NCI-H2107 treated with DMSO at 0.1 percent for 48 hours (cell line): Measurements from ENCODE around the gene TNRC18.
"Not testable (repeated sequence)": the region's sequence is repeated elsewhere in the genome, so short reads cannot be mapped to it uniquely, and the experiment has no call there.

Experiments used
- DNase-seq: peaks from one replicate; lab custom pipeline; 2025; ENCODE audit not compliant: unreplicated experiment; lab: John Stamatoyannopoulos, UW

The TNRC18 gene

GRCh38 chr7:5276611-5277010, 147.0 kb downstream of the TNRC18 start:
- no peak for DNase-seq

GRCh38 chr7:5276123-5276522, 147.5 kb downstream of the TNRC18 start:
- DNase-seq: not testable (repeated sequence)

- DNase-seq: peak; percentile 42
Measured at GRCh38 chr7:5275510-5275909, 148.1 kb downstream of the TNRC18 start.

GRCh38 chr7:5274985-5275431, 148.6 kb downstream of the TNRC18 start:
- DNase-seq: not testable (repeated sequence)

DNA sequence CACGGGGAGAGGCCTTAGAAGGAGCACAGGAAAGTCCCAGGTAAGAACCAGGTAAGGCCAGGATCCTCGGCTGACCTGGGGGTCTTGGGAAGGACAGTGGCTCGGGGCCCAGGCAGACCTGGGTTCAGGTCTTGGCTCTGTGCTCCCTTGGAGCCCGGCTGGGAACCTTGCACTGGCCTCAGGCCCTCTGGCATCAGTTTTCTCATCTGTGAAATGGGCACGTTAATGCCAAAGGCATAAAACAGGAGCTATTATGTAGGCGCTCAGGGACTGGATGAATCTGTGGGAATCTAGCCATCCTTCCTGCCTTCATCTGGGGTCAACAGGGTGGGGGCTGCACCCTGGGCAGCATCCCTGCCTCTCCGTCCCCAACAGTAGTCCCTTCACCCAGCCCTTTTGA, 149.2 kb downstream of the TNRC18 start:
- DNase-seq: no peak

DNA sequence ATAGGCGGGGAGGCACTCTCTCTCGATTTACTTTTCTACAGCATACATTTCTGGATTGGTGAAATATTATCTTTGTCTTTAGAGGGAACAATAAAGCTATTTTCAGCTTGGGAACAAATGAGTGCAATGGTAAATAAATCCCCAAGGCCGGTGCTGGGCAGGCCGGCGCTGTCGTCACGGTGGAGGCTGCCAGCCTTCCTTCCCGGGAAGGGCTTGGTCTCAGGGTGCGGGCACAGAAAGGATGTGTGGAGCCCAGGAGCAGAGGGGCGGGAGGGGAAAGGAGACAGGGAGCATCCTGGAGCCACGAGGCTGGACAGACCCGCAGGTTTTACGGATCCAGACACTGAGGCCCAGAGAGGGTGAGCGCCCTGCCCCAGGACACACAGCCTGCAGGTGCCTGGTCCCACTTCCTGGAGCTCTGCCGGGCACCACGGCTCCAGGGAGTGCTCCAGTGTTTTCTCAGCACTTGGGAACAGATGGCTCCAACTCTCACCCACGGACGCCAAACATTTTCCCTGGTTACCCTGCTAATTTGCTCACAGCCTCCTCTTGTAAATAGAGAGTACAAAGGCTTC, 149.7 kb downstream of the TNRC18 start:
- DNase-seq: peak; percentile 24

DNA sequence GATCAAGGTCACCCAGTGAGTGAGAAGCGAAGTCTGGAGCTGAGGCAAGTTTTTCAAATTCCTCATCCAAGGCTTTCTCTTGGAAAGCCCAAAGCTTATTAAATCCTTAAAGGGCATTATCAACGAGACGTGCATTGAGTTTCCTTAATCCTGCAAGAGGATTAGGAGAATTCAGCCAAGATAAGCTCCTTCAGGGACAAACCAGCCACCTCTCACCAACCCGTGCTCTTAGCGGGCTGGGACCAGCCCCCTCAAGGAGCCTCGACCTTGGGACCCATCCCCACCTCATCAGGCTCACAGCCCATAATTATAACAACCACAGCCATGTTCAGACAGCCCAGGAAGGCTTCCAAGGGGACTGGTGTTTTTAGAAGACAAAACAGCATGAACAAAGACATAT, 152.8 kb downstream of the TNRC18 start:
- DNase-seq: no peak

GRCh38 chr7:5269992-5270657, 153.5 kb downstream of the TNRC18 start:
- not testable (repeated sequence) for DNase-seq

GRCh38 chr7:5267829-5268228, 155.8 kb downstream of the TNRC18 start:
- DNase-seq: not testable (repeated sequence)

DNA sequence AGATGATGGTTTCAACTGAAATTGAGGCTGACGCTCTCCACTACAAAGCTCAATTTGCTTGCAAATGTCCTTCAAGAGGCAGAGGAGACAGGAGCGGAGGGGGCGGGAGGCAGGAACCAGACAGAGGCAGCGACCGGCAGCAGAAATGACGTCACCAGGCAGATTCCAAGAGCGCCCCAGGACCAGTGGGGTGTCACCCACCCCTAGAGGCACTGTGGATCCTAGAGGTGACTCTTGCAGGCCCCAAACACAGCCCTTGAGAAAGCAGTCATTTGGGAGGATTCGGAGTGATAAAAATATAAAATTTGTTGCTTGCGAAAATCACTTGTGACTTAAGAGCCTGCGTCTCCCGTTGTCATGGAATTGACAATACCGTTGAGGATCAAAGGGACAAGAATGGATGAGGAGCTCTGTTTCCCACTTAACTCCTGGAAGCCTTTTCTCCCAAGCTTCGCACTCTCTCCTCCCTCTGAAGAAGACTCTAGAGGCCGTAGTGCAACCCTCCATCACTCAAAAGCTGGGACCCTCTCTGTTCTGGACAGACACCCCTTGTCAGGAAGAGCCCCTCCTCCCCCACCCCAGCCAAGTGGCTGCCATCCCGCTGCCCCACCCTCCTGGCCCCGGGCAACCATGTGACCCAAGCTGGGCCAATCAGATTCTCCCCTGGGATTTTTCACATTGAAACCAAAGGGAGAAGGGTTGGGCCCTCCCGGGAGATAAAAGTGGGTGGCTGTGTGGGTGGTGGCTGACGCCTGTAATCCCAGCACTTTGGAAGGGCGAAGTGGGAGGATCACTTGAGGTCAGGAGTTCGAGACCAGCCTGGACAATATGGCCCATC, 157.2 kb downstream of the TNRC18 start:
- DNase-seq: no peak

DNA sequence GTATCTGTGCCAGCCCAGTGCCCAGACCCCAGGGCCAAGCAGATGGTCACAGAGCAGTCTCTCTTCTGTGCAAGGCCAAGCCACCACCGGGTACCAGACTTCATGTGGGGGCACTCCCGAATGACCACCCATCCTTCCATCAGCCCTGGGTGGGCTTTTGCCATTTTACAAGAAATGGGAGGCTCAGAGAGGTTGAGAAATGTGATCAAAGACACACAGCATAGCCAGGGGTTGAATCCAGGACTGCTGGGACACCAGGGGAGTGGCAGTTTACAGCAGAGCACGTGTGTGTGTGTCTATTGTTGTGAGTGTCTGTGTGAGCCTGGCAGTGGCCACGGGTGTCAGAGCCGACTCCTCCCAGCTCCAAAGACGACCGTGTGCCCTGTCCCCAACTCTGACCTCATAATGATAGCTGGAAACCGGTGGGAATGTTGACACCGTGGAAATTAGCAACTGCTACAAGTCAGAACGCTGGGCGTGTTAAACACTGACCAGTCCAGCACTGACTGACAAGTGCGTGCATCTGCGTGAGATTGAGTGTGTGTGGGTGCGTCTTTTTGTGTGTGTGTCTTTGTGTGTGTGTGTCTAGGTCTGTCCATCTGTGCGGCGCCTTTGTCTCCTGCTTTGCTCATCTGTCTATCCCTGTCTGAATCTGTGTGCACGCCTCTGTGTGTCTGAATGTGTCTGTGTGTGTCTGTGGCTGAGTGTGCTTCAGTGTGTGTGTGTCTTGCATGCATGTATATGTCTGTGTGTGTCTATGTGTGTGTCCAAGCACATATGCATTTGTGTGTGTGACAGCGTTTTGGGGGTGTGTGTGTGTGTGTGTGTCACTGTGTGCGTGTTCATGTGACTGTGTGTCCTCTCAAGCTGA, 158.1 kb downstream of the TNRC18 start:
- no peak for DNase-seq

GRCh38 chr7:5263066-5263465, 160.6 kb downstream of the TNRC18 start:
- not testable (repeated sequence) for DNase-seq

DNA sequence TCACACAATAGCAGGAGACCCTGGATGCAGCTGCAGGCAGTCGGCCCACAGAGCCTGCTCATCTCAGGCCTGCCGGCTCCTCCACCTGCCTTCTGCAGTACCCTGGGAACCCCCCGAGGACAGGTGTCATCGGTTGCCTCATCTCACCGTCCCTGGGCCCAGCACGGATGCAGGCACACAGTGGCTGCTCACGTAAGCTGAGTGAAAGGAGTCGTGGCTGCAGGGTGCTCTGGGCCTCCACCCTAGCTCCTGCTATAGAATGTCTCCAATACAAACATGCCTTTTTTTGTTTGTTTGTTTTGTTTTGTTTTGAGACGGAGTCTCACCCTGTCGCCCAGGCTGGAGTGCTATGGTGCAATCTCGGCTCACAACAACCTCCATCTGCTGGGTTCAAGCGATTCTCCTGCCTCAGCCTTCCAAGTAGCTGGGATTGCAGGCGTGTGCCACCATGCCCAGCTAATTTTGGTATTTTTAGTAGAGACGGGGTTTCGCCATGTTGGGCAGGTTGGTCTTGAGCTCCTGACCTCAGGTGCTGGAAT, 163.0 kb downstream of the TNRC18 start:
- not testable (repeated sequence) for DNase-seq
